ELF-1 (cell line): ENCODE results near the gene CSF3.

Experiments used
- DNase-seq: peaks from one replicate; pipeline ENCODE4 v3.0.0-alpha.2; 2016; ENCODE audit warnings: low read depth, low spot score

The CSF3 gene

GRCh38 chr17:40060887-40061608, 45.8 kb downstream of the CSF3 start:
- DNase-seq = no peak

GRCh38 chr17:40061609-40062038, 46.4 kb downstream of the CSF3 start:
- DNase-seq = no peak

- peak; percentile 24 for DNase-seq
Observed at GRCh38 chr17:40062329-40063186, 47.3 kb downstream of the CSF3 start, which contains the start of gene THRA. THRA (plus strand) TSS chr17:40062965; CDS start chr17:40074489, 11,524 bp downstream.

- peak; percentile 73 for DNase-seq
Observed at GRCh38 chr17:40063187-40063771, 48.0 kb downstream of the CSF3 start.

GRCh38 chr17:40063901-40064531, 48.8 kb downstream of the CSF3 start:
- DNase-seq = no peak

GRCh38 chr17:40064971-40065768, 49.9 kb downstream of the CSF3 start:
- no peak for DNase-seq

GRCh38 chr17:40065769-40066510, 50.7 kb downstream of the CSF3 start:
- DNase-seq = no peak
